Measurements from ENCODE around the gene CSNK1G1. TPM values are rescaled to one million over a fixed set of nuclear protein-coding genes. Genes with fewer than 3 reads are reported as not detected.

The CSNK1G1 gene
- total RNA-seq, 1 experiment from 2014 or later: 27.4 TPM

GRCh38 chr15:64232400-64232799 lies 123.6 kb downstream of the CSNK1G1 start:
- no peak for DNase-seq (ENCODE audit: low spot score)
- ChIA-PET POLR2A (ENCODE audit: low non-redundant PET) (no interaction called here), CTCF (interaction anchor here (0.5 kb wide), 1 partner anchor 12 kb away, joined by 7 read pairs; no protein-coding TSS in a partner anchor)
- H3K27me3 ChIP-seq (replicated peaks; ENCODE audit: insufficient read depth, low read depth, low read length, poor library complexity): no peaks in the 10 kb centered on the region
- intact Hi-C loops (cut with micrococcal nuclease; ENCODE audit: unreplicated experiment): no loop called here
- H3K27ac ChIP-seq (ENCODE audit: low read depth, low read length, poor library complexity, severe bottlenecking): no peak overlapping the region
- TF ChIP-seq EZH2 (IDR thresholded peaks at IDR 0.05; ENCODE audit: borderline replicate concordance, low read depth, low read length, poor library complexity, severe bottlenecking) (no peak), CTCF (conservative IDR thresholded peaks at IDR 0.05; ENCODE audit: low read depth, low read length) (no peak)
- no TSS peak for BruUV-seq (replicated peaks)
- peaks cover 29% of the 10 kb centered on the region for H3K4me1 ChIP-seq (ENCODE audit: insufficient read depth, low read length, poor library complexity, severe bottlenecking)
- no peak overlapping the region for H3K4me3 ChIP-seq (ENCODE audit: low read depth, low read length, poor library complexity, severe bottlenecking)
- H3K9me3 ChIP-seq (ENCODE audit: low read depth, low read length, poor library complexity, severe bottlenecking): no peaks in the 10 kb centered on the region
- H3K36me3 ChIP-seq (ENCODE audit: insufficient read depth, low read length, poor library complexity, severe bottlenecking): no peaks in the 10 kb centered on the region

GRCh38 chr15:64229129-64229724 lies 126.7 kb downstream of the CSNK1G1 start:
- BruUV-seq (replicated peaks): no TSS peak
- no peak for TF ChIP-seq CTCF (conservative IDR thresholded peaks at IDR 0.05; ENCODE audit: low read depth, low read length)
- TF ChIP-seq EZH2 (IDR thresholded peaks at IDR 0.05; ENCODE audit: borderline replicate concordance, low read depth, low read length, poor library complexity, severe bottlenecking): no peak
- no peak for DNase-seq (ENCODE audit: low spot score)
- Histone ChIP-seq H3K36me3 (ENCODE audit: insufficient read depth, low read length, poor library complexity, severe bottlenecking) (no peaks in the 10 kb centered on the region), H3K9me3 (ENCODE audit: low read depth, low read length, poor library complexity, severe bottlenecking) (peaks cover 8% of the 10 kb centered on the region), H3K4me3 (ENCODE audit: low read depth, low read length, poor library complexity, severe bottlenecking) (no peak overlapping the region), H3K27me3 (replicated peaks; ENCODE audit: insufficient read depth, low read depth, low read length, poor library complexity) (no peaks in the 10 kb centered on the region), H3K27ac (ENCODE audit: low read depth, low read length, poor library complexity, severe bottlenecking) (no peak overlapping the region), H3K4me1 (ENCODE audit: insufficient read depth, low read length, poor library complexity, severe bottlenecking) (peaks cover 27% of the 10 kb centered on the region)
- ChIA-PET CTCF (no interaction called here), POLR2A (ENCODE audit: low non-redundant PET) (no interaction called here)
- intact Hi-C loops (cut with micrococcal nuclease; ENCODE audit: unreplicated experiment): no loop called here

- H3K27ac ChIP-seq (ENCODE audit: low read depth, low read length, poor library complexity, severe bottlenecking): no peak overlapping the region
- H3K4me3 ChIP-seq (ENCODE audit: low read depth, low read length, poor library complexity, severe bottlenecking): no peak overlapping the region
- no TSS peak for BruUV-seq (replicated peaks)
- CTCF ChIA-PET: no interaction called here
- DNase-seq (ENCODE audit: low spot score): no peak
- POLR2A ChIA-PET (ENCODE audit: low non-redundant PET): interaction anchor here (0.6 kb wide), 1 partner anchor 57 kb away, joined by 6 read pairs; no protein-coding TSS in a partner anchor
- no peaks in the 10 kb centered on the region for H3K27me3 ChIP-seq (replicated peaks; ENCODE audit: insufficient read depth, low read depth, low read length, poor library complexity)
- TF ChIP-seq EZH2 (IDR thresholded peaks at IDR 0.05; ENCODE audit: borderline replicate concordance, low read depth, low read length, poor library complexity, severe bottlenecking) (no peak), CTCF (conservative IDR thresholded peaks at IDR 0.05; ENCODE audit: low read depth, low read length) (no peak)
- peaks cover 8% of the 10 kb centered on the region for H3K9me3 ChIP-seq (ENCODE audit: low read depth, low read length, poor library complexity, severe bottlenecking)
- H3K4me1 ChIP-seq (ENCODE audit: insufficient read depth, low read length, poor library complexity, severe bottlenecking): peaks cover 50% of the 10 kb centered on the region
- intact Hi-C loops (cut with micrococcal nuclease; ENCODE audit: unreplicated experiment): no loop called here
- no peaks in the 10 kb centered on the region for H3K36me3 ChIP-seq (ENCODE audit: insufficient read depth, low read length, poor library complexity, severe bottlenecking)
Observed at GRCh38 chr15:64225804-64226203, 130.2 kb downstream of the CSNK1G1 start.
